ENCODE measurements around the gene OR8K5.
"Not testable (repeated sequence)": the region's sequence is repeated elsewhere in the genome, so short reads cannot be mapped to it uniquely, and the experiment has no call there.

The OR8K5 gene, protein sequence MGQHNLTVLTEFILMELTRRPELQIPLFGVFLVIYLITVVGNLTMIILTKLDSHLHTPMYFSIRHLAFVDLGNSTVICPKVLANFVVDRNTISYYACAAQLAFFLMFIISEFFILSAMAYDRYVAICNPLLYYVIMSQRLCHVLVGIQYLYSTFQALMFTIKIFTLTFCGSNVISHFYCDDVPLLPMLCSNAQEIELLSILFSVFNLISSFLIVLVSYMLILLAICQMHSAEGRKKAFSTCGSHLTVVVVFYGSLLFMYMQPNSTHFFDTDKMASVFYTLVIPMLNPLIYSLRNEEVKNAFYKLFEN

DNA sequence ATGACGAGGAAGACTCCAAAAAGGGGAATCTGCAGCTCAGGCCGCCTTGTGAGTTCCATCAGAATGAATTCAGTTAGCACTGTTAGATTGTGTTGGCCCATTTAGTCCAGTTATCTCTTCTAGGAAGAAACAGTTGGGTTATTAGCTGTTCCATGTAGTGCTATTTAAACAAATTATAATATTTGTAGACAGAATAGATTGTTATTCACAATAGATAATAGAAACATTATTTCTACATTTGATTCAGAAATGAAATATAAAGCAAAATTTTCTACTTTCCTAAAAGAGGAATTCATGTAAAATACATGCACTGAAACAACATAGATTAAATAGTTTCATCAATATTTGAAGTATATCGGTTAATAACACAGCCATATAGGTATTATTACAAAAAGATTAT lies at the start of gene OR8K5:
OR8K5 (minus strand) TSS at position 101 of the 400 bp plus-strand sequence; CDS start at position 101, 0 bp downstream.
- DNase-seq (ENCODE audit: low read depth in 2 of 2), result no peak

DNA sequence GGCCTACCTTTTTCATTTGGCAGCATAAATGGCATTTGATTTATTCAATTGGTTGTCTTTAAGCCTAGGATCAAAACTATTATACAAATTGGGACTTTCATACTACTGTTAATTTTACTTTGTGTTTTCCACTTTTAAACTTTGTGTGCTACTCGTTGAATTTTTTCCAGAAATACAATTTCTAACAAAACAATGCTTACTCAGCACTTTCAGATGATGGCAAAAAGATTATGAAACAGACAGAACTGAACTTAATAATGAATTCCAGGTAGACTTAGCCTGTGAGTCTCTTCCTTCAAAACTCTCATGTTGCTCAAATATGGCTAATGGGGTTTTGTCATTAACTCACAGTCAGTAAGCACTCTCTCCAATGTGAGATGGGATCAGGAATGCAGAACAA lies 47.7 kb upstream of the OR8K5 start:
- DNase-seq (ENCODE audit: low read depth in 2 of 2), result no peak

DNA sequence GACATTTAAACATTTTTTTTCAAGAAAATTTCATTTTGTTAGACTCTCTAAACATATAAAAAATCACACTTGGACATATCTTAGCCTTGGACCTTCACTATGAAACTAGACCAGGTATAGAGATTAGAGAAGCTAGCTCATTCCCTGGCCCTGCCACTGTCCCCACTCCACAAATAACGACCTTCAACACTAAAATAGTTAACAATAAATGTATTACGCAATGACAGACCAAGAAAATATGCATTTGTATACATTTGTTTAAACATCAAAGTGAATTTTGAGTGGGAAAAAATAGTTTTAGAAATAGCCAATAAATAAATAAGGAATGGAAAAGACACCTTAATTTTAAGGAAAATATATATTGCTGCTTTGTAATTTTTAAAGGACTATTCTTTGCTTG lies 37.2 kb upstream of the OR8K5 start:
- no peak for DNase-seq (ENCODE audit: low read depth in 2 of 2)

DNA sequence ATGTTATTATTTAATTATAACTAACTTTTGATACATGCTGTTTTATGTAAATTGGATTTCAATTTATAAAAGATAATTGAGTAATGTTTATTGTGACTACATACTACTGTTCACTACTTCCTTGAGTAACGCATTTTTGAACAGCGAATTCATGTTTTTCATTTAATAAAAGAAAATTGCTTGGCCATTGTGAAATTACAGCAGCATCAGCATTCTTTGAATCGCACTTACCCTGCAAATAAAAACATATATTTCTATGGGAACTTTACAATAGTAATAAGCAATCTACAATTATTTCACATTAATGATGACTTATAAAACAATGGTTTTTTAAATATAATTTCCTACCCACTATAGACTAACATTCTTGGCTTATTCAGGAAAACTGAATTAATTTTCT lies 36.6 kb upstream of the OR8K5 start:
- no peak for DNase-seq (ENCODE audit: low read depth in 2 of 2)

DNA sequence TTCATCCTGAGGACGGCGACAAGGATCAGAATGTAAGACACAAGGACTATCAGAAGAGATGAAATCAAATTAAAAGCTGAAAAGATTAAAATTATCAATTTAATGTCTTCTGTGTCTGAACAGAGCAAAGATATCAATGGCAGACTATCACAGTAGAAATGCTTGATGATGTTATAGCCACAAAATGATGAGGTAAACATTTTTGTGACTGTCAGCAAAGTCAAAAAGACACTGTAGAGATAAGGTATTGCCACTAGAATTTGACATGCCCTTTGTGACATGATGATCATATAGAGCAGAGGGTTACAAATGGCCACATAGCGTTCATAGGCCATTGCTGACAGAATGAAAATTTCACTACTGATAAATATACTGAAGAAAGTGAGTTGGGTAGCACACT lies 28.5 kb upstream of the OR8K5 start:
- DNase-seq (ENCODE audit: low read depth in 2 of 2), result no peak

DNA sequence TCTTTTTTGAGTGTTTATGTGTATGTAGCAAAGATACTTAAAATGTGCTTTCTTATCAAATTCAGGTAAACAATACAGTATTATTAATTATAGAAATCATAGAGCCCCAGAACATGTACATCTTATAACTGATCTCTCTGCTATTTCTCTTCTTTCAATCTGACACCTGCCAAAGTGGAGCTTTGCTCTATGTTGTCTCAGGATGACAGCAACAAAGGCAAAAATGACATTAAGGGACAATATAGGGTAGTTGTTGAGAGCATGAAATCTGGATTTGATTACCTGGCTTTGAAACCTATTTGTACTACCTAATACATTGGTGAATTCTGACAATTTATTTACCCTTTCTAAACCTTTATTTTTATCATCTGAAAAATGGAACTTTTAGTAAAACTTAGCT lies 23.3 kb upstream of the OR8K5 start:
- no peak for DNase-seq (ENCODE audit: low read depth in 2 of 2)

DNA sequence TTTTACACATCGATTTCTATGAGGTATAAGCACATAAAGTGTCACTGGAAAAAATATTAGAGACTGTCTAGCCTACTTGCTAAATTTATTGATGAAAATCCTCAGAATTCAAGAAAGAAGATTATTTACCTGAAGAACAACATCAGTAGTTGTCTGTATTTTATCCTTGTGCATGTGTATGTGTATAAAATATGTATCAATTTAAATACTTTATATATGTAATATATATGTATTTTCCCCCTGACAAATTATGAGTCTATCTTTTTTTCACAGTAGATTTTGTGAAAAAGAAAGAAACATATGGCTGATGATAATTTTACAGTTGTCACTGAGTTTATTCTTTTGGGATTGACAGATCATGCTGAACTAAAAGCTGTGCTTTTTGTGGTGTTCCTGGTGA lies 16.2 kb upstream of the OR8K5 start, which contains the start of gene OR5J2:
OR5J2 (plus strand) TSS at position 301 of the 400 bp plus-strand sequence; CDS start at position 301, 0 bp downstream.
- no peak for DNase-seq (ENCODE audit: low read depth in 2 of 2)

DNA sequence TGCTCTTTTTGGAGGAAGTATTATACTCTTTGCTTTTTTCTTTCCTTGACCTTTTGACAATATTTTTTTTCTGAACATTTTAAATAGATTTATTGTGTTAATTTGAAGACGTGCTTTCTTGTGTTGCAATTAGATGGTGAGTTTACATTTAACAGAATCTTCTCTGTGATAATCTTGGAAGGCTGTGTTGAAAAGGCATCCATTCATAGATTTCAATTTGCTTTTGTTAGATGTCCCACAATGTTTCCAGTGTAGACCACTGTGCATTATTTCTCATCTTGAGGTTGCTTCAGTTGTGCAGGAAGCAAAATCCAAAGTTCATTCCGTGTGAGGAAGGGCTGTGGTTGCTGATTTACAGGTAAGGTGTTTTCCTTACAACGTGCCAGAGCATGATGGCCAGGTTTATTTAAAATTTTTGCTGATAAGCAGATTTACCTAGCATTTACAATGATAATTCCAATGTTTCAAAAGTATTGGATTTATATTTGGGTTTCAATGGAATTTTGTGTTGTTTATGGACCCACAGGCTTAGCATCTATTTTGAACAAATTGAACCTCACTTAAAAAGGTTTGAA lies 12.2 kb upstream of the OR8K5 start:
- DNase-seq (ENCODE audit: low read depth in 2 of 2), result no peak

DNA sequence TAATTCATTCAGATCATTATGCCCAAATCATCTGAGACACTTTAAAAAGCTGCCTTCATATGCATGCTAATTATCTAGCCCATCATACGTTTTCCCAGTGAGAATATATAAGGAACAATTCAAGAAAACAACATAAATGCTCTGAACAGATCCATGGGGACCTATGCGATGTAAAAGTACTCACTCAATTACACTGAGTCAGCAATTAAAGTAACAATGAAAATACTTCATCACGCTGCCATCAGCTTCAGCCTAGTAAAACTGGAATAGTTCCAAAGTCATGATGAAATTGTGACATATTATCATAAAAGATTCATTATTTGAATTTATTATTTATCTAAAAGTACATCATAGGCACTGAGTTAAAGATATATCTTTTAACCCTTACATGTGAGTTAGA lies 3.7 kb upstream of the OR8K5 start:
- no peak for DNase-seq (ENCODE audit: low read depth in 2 of 2)

DNA sequence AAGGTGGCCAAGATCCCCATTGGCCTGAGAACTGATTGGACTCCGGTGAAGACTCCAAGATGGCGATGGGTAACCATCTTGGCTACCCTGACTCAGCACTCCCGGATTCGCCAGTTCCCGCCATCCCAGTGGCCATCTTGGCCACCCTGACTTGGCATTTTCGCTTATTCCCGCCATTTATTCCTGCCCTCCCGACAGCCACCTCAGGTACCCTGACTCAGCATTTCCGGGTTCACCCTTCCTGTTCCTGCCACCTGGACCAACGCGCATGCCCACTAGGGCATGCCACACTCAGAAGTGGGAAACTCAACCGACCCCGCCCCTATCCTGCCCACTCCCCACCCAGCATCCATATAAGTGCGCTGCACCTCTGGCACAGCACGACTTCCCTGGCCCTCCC lies 7.8 kb downstream of the OR8K5 start:
- no peak for DNase-seq (ENCODE audit: low read depth in 2 of 2)

DNA sequence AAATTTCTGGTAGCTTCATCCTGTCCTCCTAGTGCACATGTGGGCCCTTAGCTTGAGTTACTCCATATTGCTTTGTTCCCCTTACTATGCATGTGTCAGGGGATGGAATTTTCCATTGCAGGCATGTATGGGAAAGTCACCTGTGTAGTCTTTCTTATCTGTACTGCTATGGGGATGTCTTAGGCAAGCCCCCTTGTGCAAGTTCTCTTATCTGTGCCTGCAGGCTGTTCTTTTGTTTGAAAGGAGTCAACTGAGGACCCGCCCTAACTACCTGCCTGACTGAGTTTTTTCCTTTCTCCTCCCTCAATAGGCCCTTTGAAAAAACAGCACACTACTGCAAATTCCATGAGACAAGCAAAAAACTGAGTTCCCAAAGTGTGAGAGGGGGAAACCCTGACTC lies 8.7 kb downstream of the OR8K5 start:
- no peak for DNase-seq (ENCODE audit: low read depth in 2 of 2)

DNA sequence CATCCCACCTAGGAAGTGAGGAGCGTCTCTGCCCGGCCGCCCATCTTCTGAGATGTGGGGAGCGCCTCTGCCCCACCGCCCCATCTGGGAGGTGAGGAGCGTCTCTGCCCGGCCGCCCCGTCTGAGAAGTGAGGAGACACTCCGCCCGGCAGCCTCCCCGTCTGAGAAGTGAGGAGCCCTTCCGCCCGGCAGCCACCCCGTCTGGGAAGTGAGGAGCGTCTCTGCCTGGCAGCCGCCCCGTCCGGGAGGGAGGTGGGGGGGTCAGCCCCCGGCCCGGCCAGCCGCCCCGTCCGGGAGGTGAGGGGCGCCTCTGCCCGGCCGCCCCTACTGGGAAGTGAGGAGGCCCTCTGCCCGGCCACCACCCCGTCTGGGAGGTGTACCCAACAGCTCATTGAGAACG lies 16.4 kb downstream of the OR8K5 start:
- DNase-seq (ENCODE audit: low read depth in 2 of 2), result not testable (repeated sequence)

DNA sequence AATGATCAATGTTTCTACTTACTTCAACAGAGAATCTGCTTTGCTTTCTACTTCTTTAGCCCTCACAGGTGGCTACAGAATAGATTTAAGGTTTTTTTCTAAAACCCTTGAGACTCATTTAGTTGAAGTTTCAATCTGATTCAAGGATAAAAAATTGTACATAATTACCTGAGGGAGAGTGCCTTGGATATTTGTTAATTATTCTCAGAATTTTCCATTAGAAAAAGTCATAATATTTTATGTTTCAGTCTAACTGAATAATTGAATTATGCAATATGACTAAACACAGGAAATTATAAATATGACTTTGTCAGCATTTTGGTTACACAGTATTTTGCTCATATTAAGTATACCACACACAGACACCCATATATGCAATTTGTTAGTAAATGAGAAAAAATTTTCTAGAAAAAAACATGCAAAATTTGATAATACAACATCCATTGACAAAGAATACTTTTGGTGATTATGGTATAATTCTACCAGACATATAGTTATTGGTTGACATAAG lies 19.9 kb downstream of the OR8K5 start, which contains the start of gene OR8J3:
OR8J3 (minus strand) TSS at position 51 of the 511 bp plus-strand sequence. CDS start 2,483 bp downstream, outside the sequence.
- DNase-seq (ENCODE audit: low read depth in 2 of 2), result no peak

DNA sequence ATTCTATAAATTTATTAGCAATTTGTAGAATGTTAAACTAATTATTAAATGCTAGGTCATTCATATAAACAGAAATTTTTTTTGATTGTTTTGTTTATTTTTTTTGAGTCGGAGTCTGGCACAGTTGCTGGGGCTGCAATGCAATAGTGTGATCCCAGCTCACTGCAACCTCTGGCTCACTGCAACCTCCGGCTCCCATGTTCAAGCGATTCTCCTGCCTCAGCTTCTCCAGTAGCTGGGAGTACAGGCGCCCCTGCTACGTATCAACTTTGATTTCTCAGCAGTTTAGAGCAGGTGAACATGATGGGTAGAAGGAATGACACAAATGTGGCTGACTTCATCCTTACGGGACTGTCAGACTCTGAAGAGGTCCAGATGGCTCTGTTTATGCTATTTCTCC lies 38.0 kb downstream of the OR8K5 start, which contains the start of gene OR8H3:
OR8H3 (plus strand) TSS at position 301 of the 400 bp plus-strand sequence; CDS start at position 301, 0 bp downstream.
- no peak for DNase-seq (ENCODE audit: low read depth in 2 of 2)

Measured in activated CD8-positive, alpha-beta memory T cell treated with anti-CD3 and anti-CD28 coated beads for 4 hours (primary cell).